HG03575 (cell line): ENCODE results near the gene TTC21A.
"Not testable (repeated sequence)": the region's sequence is repeated elsewhere in the genome, so short reads cannot be mapped to it uniquely, and the experiment has no call there.

ENCODE experiments used
- ATAC-seq: cut with Tn5 transposase; IDR thresholded peaks from one replicate; pipeline ENCODE4 v1.9.1; 2021; ENCODE audit not compliant: unreplicated experiment, insufficient number of reproducible peaks, low FRiP score; ENCODE audit errors: extremely low read depth

Gene TTC21A

DNA sequence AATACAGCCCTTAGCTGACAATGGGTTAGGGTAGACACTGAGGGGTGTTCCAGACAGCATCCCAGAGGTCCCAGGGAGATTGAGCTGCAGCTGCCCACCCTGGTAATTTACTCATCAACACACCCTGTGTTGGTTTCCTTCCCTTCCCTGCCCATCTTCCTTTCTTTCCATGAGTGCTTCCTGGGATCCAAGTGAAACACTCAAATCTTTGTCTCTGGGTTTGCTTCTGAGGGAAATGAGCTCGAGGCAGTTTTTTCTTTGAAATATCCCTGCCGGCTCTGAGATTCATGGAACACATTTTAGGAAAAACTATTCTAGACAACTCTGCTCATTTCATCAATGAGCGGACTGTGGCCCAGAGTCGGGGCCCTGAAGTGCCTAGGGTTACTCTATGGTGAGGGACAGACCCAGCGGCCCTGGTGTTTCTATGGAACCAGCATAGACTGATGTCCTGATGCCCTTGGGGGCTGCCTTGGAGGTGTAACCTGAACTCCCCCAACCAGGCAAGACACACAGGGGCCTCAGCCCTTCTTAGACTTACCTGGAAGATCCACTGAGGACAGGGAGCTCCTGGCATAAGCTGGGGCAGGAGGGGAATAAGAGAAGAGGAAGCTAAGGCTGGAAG, 60.8 kb downstream of the TTC21A start:
- no peak for ATAC-seq

DNA sequence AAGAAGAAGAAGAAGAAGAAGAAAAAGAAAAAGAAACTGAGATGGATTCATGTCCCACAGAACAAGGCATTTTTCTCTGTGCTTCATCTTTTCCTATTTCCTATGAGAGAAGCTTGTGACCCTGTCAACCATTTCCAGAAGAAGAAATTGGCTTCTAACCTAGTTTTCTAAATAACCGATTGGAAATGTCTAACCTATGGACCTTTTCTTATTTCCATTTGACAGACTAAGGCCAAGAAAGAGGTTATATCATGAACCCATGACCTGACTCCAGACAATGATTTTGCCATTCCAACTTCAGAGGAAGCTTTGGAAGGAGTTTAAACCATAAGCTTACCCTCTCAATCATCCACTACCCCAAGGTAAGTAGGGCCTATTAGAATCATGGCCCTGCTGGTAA, 62.2 kb downstream of the TTC21A start:
- no peak for ATAC-seq

DNA sequence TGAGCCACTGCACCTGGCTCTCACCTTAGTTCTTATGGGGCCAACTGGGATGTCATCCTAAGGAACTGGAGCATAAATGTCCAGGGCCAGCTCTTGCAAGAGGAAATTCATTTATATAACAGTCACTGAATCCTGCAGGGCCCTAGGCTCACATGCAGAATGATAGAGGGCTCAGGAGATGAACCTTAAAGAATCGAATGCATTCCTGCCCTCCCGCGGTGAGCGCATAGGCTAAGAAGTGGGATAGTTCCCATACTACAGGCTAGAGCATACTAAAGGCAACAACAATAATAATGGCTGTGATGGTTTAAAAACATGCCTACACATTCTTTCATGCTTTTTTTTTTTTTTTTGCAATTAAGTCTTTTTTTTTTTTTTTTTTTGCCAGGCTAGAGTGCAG, 63.0 kb downstream of the TTC21A start:
- no peak for ATAC-seq

DNA sequence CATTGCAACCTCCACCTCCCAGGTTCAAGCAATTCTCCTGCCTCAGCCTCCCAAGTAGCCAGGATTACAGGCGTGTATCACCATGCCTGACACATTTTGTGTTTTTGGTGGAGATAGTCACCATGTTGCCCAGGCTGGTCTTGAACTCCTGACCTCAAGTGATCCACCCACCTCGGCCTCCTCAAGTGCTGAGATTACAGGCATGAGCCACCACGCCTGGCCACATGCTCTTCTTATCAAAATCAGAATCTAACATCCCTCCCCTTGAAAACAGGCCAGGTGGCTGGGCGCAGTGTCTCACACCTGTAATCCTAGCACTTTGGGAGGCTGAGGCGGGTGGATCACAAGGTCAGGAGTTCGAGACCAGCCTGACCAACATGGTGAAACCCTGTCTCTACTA, 63.4 kb downstream of the TTC21A start:
- ATAC-seq, result not testable (repeated sequence)

DNA sequence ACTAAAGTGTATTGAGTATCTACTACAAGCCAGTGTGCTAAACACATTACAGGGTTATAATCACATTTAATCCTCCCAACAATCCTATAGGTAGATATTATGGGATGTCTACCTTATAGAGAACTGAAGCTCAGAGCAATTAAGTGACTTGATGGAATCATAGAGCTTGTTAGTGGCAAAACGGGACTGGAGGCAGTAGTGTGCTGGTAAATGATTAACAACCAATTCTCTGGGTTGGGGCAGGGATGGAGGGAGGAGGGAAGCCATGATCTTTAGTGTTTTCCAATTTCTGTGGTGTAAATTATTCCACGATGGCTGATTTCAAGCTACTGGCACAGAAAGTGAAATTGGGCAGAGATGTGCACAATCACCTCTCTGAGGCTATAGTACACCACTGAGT, 64.4 kb downstream of the TTC21A start:
- ATAC-seq, result no peak

DNA sequence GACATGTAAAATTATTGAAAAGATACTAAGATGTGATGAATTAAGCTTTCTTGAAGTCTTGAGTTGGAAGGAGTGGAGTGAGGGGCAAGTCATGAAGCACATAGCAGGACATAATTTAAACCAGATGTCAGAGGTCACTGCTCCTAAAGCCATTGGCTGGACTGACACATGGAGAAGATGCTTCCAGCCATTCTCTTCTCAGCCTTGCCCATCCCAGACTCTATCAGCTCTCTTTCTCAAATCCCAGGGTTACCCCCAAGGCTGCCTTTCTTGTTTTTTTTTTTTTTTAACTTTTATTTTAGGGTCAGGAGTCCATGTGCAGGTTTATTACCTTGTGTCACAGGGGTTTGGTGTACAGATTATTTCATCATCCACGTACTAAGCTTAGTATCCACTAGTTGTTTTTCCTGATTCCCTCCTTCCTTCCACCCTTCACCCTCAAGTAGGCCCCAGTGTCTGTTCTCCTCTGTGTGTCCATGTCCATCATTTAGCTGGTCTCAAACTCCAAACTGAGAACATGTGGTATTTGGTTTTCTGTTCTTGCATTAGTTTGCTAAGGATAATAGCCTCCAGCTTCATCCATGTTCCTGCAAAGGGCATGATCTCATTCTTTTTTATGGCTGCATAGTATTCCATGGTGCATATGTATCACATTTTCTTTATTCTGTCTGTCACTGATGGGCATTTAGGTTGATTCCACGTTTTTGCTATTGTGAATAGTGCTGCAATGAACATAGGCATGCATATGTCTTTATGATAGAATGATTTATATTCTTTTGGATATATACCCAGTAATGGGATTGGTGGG, 66.0 kb downstream of the TTC21A start:
- ATAC-seq, result no peak

DNA sequence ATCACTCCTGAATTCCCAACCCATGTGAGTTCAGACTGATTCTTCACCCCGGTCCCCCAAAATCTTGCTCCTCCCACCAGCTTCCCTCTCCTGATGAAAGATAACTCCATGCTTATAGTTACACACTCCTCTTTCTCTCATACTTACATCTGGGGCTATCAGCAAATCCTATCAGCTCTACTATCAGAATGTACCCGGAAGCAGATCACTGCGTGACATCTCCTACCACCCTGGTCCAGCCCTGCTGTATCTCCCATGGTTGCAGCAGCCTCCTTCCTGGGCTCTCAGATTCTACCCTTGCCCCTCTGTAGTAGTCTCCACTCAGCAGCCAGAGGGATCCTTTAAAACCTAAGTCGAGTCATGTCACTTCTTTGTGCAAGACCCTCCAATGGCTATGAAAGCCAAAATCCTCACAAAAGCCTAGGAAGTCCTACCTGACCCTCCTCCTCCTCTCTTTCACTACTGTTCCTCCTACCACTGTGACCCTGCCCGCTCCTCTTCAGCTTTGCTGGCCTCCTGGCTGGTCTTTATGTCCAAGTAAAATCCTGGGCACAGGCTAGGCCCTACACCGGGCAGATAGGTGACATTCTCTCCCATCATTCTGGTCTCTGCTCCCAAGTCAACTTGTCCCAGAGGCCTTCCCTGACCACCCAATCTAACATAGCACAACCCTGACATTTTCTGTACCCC, 68.7 kb downstream of the TTC21A start:
- ATAC-seq, result no peak

DNA sequence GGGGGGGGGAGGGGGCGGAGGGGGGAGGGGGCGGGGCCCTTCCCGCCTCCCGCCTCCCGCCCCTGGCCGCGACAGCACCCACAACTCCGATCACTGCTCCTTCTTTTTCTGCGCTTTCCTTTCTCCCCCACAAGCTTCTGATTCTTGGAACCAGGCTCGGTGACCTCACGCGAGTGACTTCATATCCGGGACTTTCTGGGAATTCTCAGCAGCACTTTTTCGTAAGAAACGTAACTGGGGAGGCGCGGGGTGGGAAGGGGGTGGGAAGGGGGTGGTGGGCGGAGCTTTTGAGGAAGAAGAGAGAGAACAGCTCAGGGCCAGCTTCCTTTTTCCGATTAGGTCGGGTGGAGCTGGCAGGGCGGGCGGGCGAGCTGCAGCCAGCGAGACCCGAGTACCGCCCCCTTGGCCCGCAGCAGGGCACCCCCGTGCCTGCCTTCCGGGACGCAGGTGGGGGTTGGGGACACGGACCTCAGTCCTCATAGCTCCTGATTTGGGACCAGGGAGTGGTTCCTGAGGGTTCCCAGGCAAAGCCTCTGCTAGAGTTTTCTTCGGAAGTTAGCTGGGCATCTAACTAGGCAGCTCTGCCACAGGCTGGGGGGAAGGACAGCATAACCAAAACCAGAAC, 70.3 kb downstream of the TTC21A start:
- ATAC-seq, result no peak

DNA sequence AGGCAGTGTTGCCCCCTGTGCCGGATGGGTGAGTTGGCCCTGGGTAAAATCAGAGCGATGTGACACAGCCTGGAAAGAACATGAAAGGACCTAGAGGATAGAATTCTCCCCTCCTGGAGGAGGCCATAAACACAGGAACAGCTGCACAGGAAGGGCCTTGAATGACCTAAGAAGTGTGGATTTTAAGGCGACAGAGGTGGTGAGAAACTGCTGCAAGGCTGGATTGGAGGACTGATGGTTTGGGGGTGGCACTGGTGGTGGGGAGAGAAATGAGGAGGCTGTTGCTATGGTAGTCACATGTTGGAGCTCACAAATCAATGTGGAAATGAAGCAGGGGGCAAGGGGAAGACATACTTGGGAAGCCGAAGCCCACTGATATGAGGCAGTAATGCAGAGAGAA, 71.1 kb downstream of the TTC21A start:
- ATAC-seq, result no peak

DNA sequence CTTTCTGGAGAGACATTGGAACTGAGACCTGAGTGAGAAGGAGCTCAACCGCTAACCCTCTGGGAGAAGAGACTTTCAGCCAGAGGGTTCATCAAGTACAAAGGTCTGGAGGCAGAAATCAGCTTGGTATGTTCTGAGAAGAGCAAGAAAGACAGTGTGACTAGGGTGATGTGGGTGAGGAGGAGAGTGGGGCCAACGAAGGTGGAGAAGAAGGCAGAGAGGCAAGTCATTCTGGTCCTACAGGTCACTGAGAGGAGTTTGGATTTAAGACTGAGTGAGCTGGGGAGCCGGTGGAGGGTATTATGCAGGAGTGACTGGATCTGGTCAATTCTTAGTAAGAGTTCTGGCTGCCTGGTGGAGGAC, 72.7 kb downstream of the TTC21A start:
- no peak for ATAC-seq

DNA sequence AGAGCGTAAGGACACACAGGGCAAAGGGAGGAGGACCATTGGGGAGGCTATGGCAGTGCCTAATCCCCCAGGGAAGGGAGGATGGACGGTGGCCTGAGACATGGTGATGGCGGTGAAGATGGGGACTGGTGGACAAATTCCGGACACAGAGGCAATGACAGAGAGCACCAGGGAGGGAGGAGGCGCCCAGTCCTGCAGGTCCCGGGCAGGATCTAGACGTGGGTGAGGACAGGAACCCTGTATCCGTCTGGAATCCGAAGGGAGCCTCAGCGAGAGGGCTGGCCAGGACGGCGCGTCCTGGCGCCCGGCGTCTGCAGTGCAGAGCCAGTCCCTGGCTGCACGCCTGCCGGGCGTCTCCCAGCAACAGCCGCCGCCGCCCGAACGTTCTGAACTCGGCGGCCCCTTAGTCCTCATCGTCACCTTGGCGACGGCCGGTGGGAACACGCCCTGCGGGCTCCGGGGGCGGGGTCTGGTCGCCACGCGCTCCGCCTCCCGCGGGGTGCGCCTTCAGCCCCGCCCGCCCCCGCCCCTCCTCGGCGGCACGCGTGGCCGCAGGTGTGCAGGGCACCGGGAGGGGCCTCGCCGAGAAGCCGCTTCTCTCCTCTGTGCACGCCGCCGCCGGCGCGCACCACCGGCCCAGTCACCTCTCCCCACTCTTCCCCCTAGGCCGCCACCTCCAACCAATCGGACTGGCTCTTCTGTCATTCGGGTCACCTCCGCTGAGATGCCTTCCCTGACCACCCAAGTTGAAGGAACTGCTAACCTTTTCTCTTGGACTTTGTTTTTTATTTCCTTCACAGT, 73.3 kb downstream of the TTC21A start:
- ATAC-seq, result no peak

DNA sequence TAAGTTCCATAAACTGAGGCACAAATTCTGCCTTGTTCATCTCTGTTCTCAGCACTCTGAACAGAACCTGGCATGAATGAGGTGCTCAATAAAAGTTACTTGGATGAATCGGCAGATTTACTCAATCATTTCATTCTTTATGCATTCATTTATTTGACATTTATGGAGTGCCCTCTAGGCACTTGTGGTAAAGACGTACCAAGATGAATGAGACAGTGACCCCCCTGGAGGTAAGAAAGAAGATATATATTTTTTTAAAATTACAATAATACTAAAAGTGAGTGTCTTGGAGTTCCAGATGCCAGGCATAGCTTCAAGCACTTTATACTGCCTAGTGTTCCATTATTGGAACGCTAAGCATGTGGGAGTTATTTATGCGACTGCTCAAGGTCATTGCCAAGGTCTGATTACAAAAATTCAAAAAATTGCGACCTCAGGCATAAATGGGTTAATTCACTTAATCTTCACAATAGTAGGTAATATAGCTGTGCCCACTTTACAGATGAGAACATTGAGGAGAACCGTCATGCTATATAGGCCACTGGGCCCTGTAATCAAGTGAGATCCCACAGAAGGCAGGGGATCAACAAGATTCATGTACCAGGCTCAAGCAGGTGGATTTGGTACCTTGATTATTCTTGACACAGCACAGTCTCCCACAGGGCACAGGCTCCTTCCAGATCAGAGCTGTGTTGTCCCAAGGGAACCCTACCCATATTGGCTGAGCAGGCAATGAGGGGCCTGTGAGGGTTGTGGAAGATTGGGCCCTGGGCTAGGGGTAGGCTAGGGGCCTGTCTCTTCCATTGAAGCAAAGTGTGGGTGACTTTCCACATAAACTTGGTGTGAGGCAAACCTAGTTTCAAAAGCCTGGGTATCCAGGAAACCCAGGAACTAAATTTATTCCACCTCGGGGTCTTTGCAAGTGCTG, 74.2 kb downstream of the TTC21A start:
- no peak for ATAC-seq

DNA sequence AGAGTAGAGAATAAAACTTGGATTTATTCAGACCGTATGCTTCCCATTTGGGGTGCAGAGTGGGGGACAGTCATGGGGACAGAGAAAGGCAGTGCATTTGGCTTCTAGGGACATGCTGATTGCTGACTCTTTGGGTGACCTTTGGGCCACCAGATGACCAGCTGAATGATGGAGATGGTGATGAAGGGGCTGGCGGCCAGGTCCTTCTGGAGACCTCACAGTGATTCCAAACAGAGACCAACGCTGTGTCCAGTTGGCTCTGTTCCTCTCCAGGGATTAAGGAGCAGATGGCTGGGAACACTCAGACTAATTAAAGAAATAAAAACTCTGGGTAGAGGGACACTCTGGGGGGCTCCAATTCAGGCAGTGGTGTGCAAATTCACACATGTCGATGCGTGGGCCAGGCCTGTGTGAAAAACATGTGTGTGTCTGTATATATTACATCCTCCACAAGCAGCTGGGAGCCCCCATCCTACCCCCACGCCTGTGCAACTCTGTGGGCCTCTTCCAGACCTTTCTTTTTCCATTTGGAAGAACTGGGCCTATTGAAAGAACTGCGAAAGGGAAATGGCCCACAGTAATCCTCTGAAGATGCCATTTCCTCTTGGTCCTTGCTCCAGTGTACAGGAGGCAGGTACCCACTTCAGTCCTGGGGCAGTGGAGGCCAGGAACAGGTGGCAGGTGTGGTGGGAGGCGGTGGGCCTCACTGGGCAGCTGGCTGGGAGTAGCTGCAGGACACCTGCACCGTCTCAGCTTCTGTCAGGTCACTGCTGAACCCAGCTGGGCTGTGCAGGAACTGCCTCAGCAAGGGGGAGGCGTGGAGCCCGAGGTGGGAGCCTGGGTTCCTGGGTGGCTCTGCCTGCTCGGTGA, 76.0 kb downstream of the TTC21A start:
- no peak for ATAC-seq

DNA sequence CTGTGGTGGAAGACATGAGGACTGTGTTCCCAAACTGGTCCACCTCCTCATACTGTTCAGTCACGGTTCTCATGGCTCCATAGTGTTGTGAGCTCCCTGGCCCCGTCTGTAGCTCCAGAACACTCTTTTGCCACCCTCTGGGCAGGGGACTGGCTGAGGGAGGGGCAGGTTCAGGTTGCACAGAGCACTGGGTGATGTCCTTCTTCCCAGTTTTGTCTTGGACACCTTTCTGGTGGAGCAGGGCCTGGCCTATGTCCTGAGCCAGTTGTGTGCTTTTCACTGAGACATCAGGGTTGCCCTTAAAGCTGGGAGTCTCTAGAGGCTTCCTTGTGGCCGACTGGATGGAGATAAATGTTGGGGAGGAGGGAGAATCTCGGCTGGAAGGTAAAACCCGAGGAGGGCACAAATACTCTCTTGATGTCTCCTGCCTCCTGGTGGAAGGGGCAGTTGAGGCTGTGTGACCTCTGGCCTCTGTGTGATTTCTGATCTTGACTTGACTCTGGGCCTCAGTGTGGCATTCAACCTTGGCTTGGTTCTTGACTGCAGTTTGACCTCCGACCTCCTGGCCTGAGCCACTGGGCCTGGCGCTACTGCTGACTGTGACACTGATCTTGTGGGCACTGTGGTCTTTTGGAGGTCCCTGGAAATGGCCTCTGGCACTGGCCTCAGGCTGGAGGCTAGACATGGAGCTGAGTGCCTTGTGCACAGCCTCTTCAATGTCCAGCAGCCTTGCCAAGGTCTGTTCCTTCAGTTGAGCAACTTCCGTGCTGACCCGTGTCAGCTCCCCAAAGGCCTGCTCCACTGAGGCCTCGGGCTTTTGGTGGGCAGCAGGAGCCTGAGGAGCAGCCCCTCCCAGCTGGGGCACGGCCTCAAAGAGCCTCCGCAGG, 76.8 kb downstream of the TTC21A start:
- no peak for ATAC-seq

DNA sequence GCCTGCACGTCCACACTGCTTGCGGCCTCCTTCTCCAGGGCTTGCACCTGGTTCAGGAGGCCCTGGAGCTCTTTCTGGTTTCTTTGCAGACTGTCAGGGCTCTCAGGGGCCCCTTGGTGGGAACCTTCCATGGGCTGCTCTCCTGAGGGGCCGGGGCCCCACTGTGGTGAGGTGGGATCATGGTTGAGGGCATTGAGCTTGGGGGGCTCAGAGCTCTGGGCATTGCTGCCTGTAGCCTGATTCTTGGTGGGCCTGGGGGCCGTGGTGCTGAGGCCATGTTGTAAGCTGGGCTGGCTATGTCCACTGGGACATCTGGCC, 77.4 kb downstream of the TTC21A start:
- no peak for ATAC-seq

DNA sequence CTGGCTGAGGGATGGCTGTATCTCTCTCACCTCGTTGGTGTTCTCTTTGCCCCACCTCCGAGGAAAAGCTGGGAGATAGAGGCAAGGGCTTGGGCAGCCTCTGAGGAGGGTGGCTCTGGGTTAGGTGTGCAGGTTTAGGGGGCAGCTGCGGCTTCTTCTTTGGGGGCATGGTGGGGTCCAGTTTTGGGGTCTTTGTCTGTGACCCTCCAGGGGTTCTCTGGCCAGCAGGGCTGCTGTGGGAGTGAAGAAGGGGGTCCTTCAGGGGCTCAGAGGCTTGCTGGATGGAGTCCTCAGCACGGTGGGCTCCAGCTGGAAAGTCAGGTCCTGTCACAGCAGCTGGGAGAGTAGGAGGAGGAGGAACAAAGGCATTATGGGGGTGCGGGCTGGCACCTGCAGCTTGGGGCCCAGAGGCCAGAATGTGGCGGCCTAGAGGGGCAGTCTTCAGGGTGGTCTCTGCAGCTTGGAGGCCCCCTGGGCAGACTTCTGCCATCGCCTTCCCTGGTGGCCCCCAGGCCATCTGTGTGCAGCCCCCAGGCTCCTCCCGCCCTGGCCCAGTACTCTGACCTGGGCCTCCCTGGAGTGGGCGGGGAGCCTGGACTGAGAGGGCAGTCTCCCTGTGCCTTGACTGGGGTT, 78.0 kb downstream of the TTC21A start:
- ATAC-seq, result no peak
